ENCODE results near the gene ARVCF.

The ARVCF gene

GRCh38 chr22:20039683-20040325 is 23.2 kb upstream of the ARVCF start:
- H3K27me3 Mint-ChIP-seq (ENCODE audit: low read depth), result no peaks in the 10 kb centered on the region
- no peaks in the 10 kb centered on the region for H3K9me3 Mint-ChIP-seq
- H3K36me3 Mint-ChIP-seq (ENCODE audit: low read depth), result peaks cover 30% of the 10 kb centered on the region
- H3K4me1 Mint-ChIP-seq (ENCODE audit: low read depth), result peaks cover 7% of the 10 kb centered on the region
- H3K27ac Mint-ChIP-seq, result no peak overlapping the region
- no peak overlapping the region for H3K4me3 Mint-ChIP-seq

DNA sequence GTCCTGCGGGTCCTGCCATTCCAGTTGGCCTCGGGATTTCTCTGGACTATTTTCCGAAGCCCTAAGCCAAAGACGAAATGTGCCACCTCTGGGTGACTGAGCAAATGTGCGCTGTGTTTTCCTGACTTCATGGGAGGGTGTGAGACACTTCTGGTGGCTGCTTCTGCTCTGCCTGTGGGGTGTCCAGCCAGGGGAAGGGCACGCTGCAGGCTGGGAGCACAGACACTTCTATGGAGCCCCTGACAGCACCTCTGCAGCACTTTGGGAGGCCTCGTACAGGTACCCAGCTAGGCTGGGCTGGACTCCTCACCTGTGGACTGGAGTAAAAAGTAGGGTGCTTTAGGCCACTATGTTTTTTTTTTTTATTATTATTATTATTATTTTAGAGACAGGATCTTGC is 22.0 kb upstream of the ARVCF start:
- Mint-ChIP-seq H3K4me3 (no peak overlapping the region), H3K27me3 (ENCODE audit: low read depth) (no peaks in the 10 kb centered on the region)

GRCh38 chr22:20037419-20037818 is 20.8 kb upstream of the ARVCF start:
- Mint-ChIP-seq H3K4me3 (no peak overlapping the region), H3K9me3 (no peaks in the 10 kb centered on the region), H3K4me1 (ENCODE audit: low read depth) (peaks cover 7% of the 10 kb centered on the region), H3K36me3 (ENCODE audit: low read depth) (peaks cover 23% of the 10 kb centered on the region), H3K27me3 (ENCODE audit: low read depth) (no peaks in the 10 kb centered on the region), H3K27ac (no peak overlapping the region)

More for the DNA sequence above, 22.0 kb upstream of the ARVCF start:
- peaks cover 26% of the 10 kb centered on the region for H3K36me3 Mint-ChIP-seq (ENCODE audit: low read depth)
- H3K9me3 Mint-ChIP-seq, result no peaks in the 10 kb centered on the region
- H3K4me1 Mint-ChIP-seq (ENCODE audit: low read depth), result peaks cover 7% of the 10 kb centered on the region
- no peak overlapping the region for H3K27ac Mint-ChIP-seq

DNA sequence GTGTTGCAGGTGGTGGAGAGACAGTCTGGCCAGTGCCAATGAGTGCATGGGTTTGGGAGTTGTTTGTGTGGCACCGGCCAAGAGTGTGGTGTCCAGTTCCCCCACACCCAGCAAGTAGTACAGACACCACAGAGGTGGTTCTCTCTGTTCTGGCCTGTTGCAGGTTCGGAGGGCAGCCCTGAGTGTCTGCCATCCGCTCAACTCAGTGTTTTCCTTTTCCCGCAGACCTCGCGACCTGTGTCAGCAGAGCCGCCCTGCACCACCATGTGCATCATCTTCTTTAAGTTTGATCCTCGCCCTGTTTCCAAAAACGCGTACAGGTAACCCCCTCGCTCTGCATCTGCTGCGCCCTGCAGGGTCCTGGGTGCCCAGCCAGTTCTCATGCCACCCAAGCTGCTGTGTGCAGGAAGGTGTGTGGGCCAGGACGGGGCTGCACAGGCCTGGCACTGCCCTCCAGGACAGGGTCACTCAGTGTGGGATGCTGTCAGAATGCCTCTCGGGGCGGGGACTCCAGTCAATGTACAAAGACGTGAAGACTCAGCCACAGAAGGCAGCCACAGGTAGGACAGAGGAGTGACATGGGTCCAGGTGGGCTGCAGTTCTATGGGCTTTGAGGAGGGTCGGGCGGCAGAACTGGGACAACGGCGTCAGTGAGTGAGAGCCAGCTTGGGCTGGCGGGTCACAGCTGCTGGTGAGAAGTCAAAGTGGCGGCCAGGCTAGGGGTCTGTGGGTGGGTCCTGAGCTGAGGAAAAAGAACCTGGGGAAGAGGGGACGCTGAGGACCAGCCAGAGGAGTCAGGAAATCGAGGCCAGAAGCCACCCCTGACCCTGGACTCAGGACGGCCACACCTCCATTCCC is 20.1 kb upstream of the ARVCF start:
- peaks cover 8% of the 10 kb centered on the region for H3K4me1 Mint-ChIP-seq (ENCODE audit: low read depth)
- H3K27ac Mint-ChIP-seq, result no peak overlapping the region
- no peaks in the 10 kb centered on the region for H3K27me3 Mint-ChIP-seq (ENCODE audit: low read depth)
- H3K9me3 Mint-ChIP-seq, result no peaks in the 10 kb centered on the region
- H3K4me3 Mint-ChIP-seq, result no peak overlapping the region
- peaks cover 23% of the 10 kb centered on the region for H3K36me3 Mint-ChIP-seq (ENCODE audit: low read depth)

- Mint-ChIP-seq H3K9me3 (no peaks in the 10 kb centered on the region), H3K27me3 (ENCODE audit: low read depth) (no peaks in the 10 kb centered on the region), H3K4me3 (no peak overlapping the region), H3K4me1 (ENCODE audit: low read depth) (peaks cover 12% of the 10 kb centered on the region), H3K36me3 (ENCODE audit: low read depth) (peaks cover 23% of the 10 kb centered on the region), H3K27ac (no peak overlapping the region)
These were observed 19.5 kb upstream of the ARVCF start for GRCh38 chr22:20036084-20036482.

DNA sequence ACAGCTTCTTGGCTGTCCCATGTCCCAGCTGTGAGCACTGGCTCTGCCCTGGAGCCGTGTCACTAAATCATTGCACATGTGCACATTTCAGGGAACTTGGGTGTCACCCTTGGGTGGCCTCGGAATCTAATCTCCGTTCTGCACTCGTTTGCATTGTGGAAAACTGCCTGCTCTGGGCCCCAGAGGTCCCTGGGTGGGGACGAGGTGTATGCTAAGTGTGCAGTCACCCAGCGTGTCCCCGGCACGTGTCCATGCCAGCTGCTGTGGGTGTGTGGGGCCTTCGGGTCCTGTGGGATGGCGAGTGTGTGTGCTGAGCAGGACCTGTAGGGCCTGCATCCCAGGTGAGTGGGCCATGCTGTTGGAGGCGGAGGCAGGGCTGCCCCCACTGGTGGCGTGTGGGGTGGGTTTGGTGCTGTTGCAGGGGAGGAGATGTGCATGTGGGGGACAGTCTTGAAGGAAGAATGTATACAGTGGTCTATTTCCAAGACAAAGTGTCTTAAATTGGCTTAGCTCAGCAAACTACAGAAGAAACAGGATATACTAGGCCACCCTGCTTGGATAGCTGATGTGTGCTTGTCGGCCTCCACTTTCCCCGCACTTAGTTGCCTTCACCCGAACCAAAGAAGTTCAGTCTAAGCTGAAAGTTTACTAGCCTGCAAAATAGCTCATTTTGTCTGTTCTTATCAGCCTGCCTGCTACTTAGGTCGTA is 18.9 kb upstream of the ARVCF start:
- no peaks in the 10 kb centered on the region for H3K9me3 Mint-ChIP-seq
- no peak overlapping the region for H3K27ac Mint-ChIP-seq
- no peak overlapping the region for H3K4me3 Mint-ChIP-seq
- no peaks in the 10 kb centered on the region for H3K27me3 Mint-ChIP-seq (ENCODE audit: low read depth)
- H3K4me1 Mint-ChIP-seq (ENCODE audit: low read depth), result peaks cover 12% of the 10 kb centered on the region
- H3K36me3 Mint-ChIP-seq (ENCODE audit: low read depth), result peaks cover 23% of the 10 kb centered on the region

DNA sequence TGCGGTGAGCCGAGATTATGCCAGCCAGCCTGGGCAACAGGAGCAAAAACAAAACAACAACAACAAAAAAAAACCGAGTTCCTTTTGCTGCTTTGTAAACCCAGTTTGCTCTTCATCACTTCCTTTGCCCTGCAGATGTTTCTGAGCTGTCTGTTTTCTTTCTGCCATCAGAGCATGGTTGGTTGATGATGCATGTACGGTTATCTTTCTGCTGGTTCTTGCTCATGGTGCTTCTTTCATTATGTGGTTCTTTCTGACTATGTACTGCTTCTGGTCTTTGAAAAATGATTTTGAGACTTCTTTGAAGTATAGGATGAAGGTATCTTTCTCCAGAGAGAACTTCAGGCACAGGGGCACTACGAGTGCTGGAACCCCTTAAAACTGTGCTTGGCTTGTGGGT is 17.5 kb upstream of the ARVCF start:
- Mint-ChIP-seq H3K9me3 (no peaks in the 10 kb centered on the region), H3K36me3 (ENCODE audit: low read depth) (peaks cover 17% of the 10 kb centered on the region), H3K27me3 (ENCODE audit: low read depth) (no peaks in the 10 kb centered on the region), H3K27ac (no peak overlapping the region), H3K4me1 (ENCODE audit: low read depth) (peaks cover 12% of the 10 kb centered on the region), H3K4me3 (no peak overlapping the region)

- H3K27ac Mint-ChIP-seq, result no peak overlapping the region
- H3K9me3 Mint-ChIP-seq, result no peaks in the 10 kb centered on the region
- H3K4me3 Mint-ChIP-seq, result no peak overlapping the region
- no peaks in the 10 kb centered on the region for H3K27me3 Mint-ChIP-seq (ENCODE audit: low read depth)
- H3K36me3 Mint-ChIP-seq (ENCODE audit: low read depth), result peaks cover 15% of the 10 kb centered on the region
- peaks cover 12% of the 10 kb centered on the region for H3K4me1 Mint-ChIP-seq (ENCODE audit: low read depth)
These were observed 16.6 kb upstream of the ARVCF start for GRCh38 chr22:20033045-20033706.

DNA sequence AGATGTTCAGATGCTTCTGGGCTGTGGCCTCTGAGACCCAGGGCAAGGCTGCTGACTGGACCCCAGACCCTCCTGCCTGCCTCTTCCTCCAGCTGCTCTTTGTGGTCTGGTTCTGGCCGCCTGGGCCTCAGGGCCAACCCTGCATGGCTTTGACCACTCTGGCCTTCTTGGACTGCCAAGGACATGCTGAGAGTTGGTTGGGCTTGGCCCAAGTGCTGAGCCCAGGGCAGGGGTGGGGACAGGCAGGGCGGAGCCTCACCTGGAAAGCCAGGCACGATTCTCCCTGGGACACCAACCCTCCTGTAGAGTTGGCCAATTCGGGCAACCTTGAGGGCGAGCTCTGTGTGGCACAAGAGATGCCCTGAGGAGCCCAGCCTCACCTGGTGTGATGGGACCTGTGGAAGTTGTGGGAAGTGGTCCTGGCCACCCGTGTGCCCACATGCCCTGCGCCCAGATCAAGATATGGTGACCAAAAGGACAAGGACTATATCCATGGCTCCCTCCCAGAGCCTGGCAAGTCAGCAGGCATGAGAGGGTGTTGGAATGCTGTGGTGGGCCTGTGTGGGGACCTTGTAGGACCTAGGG is 15.9 kb upstream of the ARVCF start:
- Mint-ChIP-seq H3K9me3 (no peaks in the 10 kb centered on the region), H3K4me3 (no peak overlapping the region), H3K4me1 (ENCODE audit: low read depth) (peaks cover 12% of the 10 kb centered on the region), H3K27me3 (ENCODE audit: low read depth) (no peaks in the 10 kb centered on the region), H3K27ac (no peak overlapping the region), H3K36me3 (ENCODE audit: low read depth) (peaks cover 11% of the 10 kb centered on the region)

DNA sequence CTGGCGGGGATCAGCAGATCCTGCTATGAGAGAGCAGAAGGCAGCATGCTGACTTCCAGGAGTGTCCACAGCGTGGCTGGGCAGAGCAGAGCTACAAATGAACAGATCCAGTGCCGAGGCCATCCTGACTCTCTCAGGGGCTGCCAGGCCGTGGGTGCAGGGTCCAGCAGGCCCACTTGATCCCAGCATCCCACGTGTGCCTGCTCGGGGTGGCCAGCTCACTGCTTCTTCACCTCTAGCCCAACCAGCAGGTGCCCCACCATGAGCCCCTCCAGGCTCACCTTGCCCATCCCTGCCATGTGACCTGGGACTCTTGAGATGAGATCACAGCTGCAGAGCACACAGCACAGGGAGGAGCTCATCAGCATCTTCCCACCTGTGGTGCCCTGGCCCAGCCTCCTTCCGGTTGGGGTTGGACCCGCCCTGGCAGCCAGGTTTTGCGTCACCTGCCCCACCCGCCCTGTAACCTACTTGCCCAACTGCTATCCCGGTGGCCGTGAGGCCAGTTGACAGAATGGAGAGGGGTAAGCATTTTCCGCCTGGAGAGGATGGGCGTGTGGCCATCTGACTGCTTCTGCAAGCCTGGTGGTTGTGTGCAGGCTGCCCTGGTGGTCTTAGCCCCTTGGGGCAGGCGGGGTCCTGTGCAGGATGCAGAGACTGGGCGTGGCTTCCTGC is 15.2 kb upstream of the ARVCF start:
- Mint-ChIP-seq H3K27me3 (ENCODE audit: low read depth) (no peaks in the 10 kb centered on the region), H3K4me1 (ENCODE audit: low read depth) (peaks cover 10% of the 10 kb centered on the region), H3K4me3 (no peak overlapping the region), H3K27ac (no peak overlapping the region), H3K36me3 (ENCODE audit: low read depth) (peaks cover 6% of the 10 kb centered on the region), H3K9me3 (no peaks in the 10 kb centered on the region)

DNA sequence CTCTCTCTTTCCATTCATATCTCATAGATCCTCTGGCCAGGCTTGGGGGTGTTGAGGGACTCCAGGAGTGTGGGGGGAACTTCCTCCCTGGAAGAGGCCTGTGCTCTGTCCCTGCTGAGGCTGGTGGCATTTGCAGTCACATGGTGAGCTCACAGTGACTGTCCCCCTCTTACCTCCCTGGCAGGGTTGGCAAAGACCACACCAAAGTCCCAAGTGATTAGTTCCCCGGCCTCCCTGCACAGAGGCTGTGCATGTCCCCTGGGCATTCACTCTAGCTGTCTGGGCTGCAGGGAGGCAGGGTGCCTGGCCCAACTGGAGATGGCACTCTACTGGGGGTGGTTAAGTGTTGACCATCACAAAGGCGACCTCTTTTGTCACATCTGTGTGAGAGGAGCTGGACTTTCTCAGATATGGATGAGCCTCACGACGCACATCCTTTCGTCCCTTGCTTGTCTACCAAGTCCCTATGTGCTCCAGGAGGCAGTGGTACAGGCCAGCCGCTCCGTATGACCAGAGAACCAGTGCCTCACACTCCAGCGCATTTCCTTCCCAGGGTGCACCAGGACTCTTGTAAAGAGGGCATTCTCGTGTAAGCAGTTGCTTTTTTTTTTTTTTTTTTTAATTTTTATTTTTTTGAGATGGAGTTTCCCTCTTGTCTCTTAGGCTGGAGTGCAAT is 13.1 kb upstream of the ARVCF start:
- H3K27me3 Mint-ChIP-seq (ENCODE audit: low read depth), result no peaks in the 10 kb centered on the region
- H3K9me3 Mint-ChIP-seq, result no peaks in the 10 kb centered on the region
- H3K4me1 Mint-ChIP-seq (ENCODE audit: low read depth), result peaks cover 7% of the 10 kb centered on the region
- H3K27ac Mint-ChIP-seq, result no peak overlapping the region
- H3K4me3 Mint-ChIP-seq, result no peak overlapping the region
- H3K36me3 Mint-ChIP-seq (ENCODE audit: low read depth), result peaks cover 1% of the 10 kb centered on the region

DNA sequence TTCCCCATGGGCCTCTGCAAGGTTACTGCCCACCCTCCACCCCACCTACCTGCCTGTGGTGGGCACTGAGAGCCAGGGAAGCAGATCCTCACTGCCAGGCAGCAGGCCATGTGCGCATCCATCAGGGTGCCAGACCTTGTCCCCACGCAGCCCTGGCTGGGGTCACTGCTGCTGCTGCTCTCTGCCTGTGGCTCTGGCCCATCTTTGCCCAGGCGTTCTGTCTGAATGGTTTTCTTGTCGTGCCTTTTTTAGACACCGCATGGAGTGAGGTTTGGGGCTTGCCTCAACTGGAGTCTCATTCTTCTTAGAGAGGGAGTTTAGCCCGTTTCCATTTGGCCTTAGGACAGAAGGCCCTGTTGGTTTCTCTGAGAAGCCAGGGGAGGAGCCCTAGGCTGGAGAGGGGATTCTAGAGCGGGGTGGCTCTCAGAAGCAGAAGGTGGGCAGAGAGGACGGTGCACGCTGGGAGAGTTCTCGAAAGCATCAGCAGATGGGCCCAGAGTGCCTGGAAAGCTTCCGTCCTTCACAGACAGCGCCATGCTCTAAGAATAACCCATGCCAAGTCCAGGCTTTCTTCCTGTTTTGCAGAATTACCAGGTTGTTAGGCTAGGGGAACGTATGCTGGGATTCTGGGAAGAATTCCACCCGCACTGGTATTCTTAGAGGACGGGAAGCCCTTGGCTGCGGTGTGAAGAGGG is 12.4 kb upstream of the ARVCF start:
- H3K4me1 Mint-ChIP-seq (ENCODE audit: low read depth), result peaks cover 7% of the 10 kb centered on the region
- peaks cover 1% of the 10 kb centered on the region for H3K36me3 Mint-ChIP-seq (ENCODE audit: low read depth)
- no peaks in the 10 kb centered on the region for H3K9me3 Mint-ChIP-seq
- H3K27ac Mint-ChIP-seq, result no peak overlapping the region
- H3K27me3 Mint-ChIP-seq (ENCODE audit: low read depth), result no peaks in the 10 kb centered on the region
- H3K4me3 Mint-ChIP-seq, result no peak overlapping the region
